Ishikawa (cell line): Measurements from ENCODE around the gene VGF.

ENCODE experiments used
- CEBPB ChIP-seq: IDR thresholded peaks from 2 replicates; pipeline ENCODE4 v1.6.1; 2012
- CREB1 ChIP-seq: IDR thresholded peaks from 2 replicates; pipeline ENCODE4 v1.6.1; 2012; ENCODE audit warnings: low read depth
- EGR1 ChIP-seq: IDR thresholded peaks from 2 replicates; pipeline ENCODE4 v1.6.1; 2012
- EP300 ChIP-seq: IDR thresholded peaks from 2 replicates; pipeline ENCODE4 v1.6.1; 2012; ENCODE audit warnings: borderline replicate concordance
- FOXM1 ChIP-seq: IDR thresholded peaks from 2 replicates; pipeline ENCODE4 v1.6.1; 2012; ENCODE audit warnings: low read depth, borderline replicate concordance
- MAX ChIP-seq: IDR thresholded peaks from 2 replicates; pipeline ENCODE4 v1.6.1; 2012
- NFIC ChIP-seq: IDR thresholded peaks from 2 replicates; pipeline ENCODE4 v1.6.1; 2012
- RAD21 ChIP-seq: IDR thresholded peaks from 2 replicates; pipeline ENCODE4 v1.6.1; 2012; ENCODE audit warnings: low read depth
- REST ChIP-seq: IDR thresholded peaks from 2 replicates; pipeline ENCODE4 v1.6.1; 2012; ENCODE audit warnings: low read depth, mild to moderate bottlenecking
- TAF1 ChIP-seq: IDR thresholded peaks from 2 replicates; pipeline ENCODE4 v1.6.1; 2012; ENCODE audit warnings: low read depth, mild to moderate bottlenecking
- TCF12 ChIP-seq: IDR thresholded peaks from 2 replicates; pipeline ENCODE4 v1.6.1; 2012; ENCODE audit warnings: low read depth
- TEAD4 ChIP-seq: IDR thresholded peaks from 2 replicates; pipeline ENCODE4 v1.6.1; 2012
- USF1 ChIP-seq: IDR thresholded peaks from 2 replicates; pipeline ENCODE4 v1.6.1; 2012
- YY1 ChIP-seq: IDR thresholded peaks from 2 replicates; pipeline ENCODE4 v1.6.1; 2012; ENCODE audit warnings: low read depth
- ZBTB7A ChIP-seq: IDR thresholded peaks from 2 replicates; pipeline ENCODE4 v1.6.1; 2012; ENCODE audit warnings: low read depth

The VGF gene

GRCh38 chr7:101128040-101128834 lies 37.1 kb downstream of the VGF start:
- TF ChIP-seq TAF1 (no peak), ZBTB7A (no peak), TCF12 (no peak), RAD21 (no peak), TEAD4 (no peak), CREB1 (no peak), MAX (no peak), CEBPB (no peak), REST (no peak), YY1 (no peak), FOXM1 (no peak), EP300 (no peak), EGR1 (no peak), USF1 (no peak), NFIC (no peak)

- TF ChIP-seq TAF1 = no peak
- TF ChIP-seq TCF12 = no peak
- TF ChIP-seq ZBTB7A = no peak
- TF ChIP-seq MAX = no peak
- TF ChIP-seq CREB1 = no peak
- TF ChIP-seq REST = no peak
Observed at GRCh38 chr7:101127460-101128039, 37.8 kb downstream of the VGF start.

- TF ChIP-seq TEAD4 (peak; percentile 1; the same call in 1 of the 2 replicates), REST (no peak), MAX (0 out of 2 replicates have a peak, but pooled peaks have one; percentile 15), RAD21 (no peak), EGR1 (no peak), NFIC (peak; percentile 8), CEBPB (no peak), FOXM1 (no peak), ZBTB7A (0 out of 2 replicates have a peak, but pooled peaks have one; percentile 46), USF1 (0 out of 2 replicates have a peak, but pooled peaks have one; percentile 26)
Observed at GRCh38 chr7:101126651-101127459, 38.5 kb downstream of the VGF start, which contains the start of gene SERPINE1. Gene SERPINE1, plus strand, starts transcription at chr7:101127104. Its CDS starts 1,290 bp downstream, at chr7:101128394.
